Measurements from ENCODE around the gene ADNP2.

ADNP2 gene

GRCh38 chr18:80177128-80177527 is 68.1 kb downstream of the ADNP2 start:
- TF ChIP-seq CTCF (IDR thresholded peaks at IDR 0.05): no peak
- no peaks in the 10 kb centered on the region for H3K36me3 ChIP-seq
- no peak overlapping the region for H3K4me3 ChIP-seq (ENCODE audit: low read depth in 1 of 2, low read length in 1 of 2)
- no peaks in the 10 kb centered on the region for H3K9me3 ChIP-seq
- H3K4me1 ChIP-seq (ENCODE audit: control insufficient read depth in 1 of 2, insufficient read depth in 1 of 2, low read depth in 1 of 2, low read length in 1 of 2): no peaks in the 10 kb centered on the region
- H3K27ac ChIP-seq: no peak overlapping the region
- H3K27me3 ChIP-seq: peaks cover 22% of the 10 kb centered on the region

DNA sequence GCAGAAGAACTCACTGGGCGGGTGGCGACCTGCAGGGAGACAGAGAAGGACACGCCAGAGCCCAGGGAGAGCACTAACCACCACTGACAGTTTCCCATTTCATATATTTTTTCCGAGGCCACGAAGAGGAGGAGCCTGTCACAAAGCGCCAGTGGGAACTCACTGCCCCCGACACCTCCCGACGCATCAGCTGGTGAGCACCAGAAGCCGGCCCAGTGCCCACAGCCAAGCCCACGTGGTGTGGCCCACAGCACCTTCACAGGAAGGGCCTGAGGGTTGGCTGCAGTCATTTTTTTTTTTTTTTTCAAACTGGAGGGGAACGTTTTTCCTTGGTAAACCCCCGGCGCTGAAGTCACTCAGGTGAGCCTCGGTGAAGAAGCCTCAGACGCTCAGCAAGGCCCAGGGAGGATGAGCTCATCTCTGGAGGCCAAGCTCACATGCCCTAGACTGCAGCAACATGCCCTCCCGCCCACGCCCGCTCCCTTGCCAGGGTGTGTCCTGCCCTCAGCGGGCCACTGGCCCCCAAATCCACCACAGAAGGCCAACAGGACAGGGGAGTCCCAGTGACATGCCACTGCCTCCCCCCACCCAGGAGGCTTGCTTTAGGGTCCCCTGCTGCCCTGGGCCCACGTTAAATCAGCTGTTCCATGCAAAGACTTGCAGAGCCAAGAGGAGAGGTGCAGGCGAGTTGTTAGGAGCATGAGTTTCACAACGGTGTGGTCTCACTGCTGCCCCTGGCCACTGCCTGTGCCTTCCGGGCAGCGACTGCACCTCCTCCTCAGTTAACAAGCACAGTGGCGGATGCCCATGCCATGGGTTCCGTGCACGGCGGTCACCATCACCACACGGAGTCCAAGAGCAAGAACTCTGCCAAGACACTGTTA is 70.1 kb downstream of the ADNP2 start:
- TF ChIP-seq CTCF (IDR thresholded peaks at IDR 0.05): no peak

GRCh38 chr18:80179857-80180558 is 70.9 kb downstream of the ADNP2 start:
- no peaks in the 10 kb centered on the region for H3K4me1 ChIP-seq (ENCODE audit: control insufficient read depth in 1 of 2, insufficient read depth in 1 of 2, low read depth in 1 of 2, low read length in 1 of 2)
- H3K9me3 ChIP-seq: no peaks in the 10 kb centered on the region
- TF ChIP-seq CTCF (IDR thresholded peaks at IDR 0.05): no peak
- H3K4me3 ChIP-seq (ENCODE audit: low read depth in 1 of 2, low read length in 1 of 2): no peak overlapping the region
- no peak overlapping the region for H3K27ac ChIP-seq
- H3K36me3 ChIP-seq: no peaks in the 10 kb centered on the region
- H3K27me3 ChIP-seq: peaks cover 15% of the 10 kb centered on the region

More for the DNA sequence above, 70.1 kb downstream of the ADNP2 start:
- Histone ChIP-seq H3K4me3 (ENCODE audit: low read depth in 1 of 2, low read length in 1 of 2) (no peak overlapping the region), H3K4me1 (ENCODE audit: control insufficient read depth in 1 of 2, insufficient read depth in 1 of 2, low read depth in 1 of 2, low read length in 1 of 2) (no peaks in the 10 kb centered on the region), H3K27me3 (peaks cover 17% of the 10 kb centered on the region), H3K9me3 (no peaks in the 10 kb centered on the region), H3K27ac (no peak overlapping the region), H3K36me3 (no peaks in the 10 kb centered on the region)

GRCh38 chr18:80180778-80181564 is 71.9 kb downstream of the ADNP2 start:
- H3K4me1 ChIP-seq (ENCODE audit: control insufficient read depth in 1 of 2, insufficient read depth in 1 of 2, low read depth in 1 of 2, low read length in 1 of 2): no peaks in the 10 kb centered on the region

More at GRCh38 chr18:80180778-80181564, 71.9 kb downstream of the ADNP2 start:
- H3K4me3 ChIP-seq (ENCODE audit: low read depth in 1 of 2, low read length in 1 of 2): no peak overlapping the region
- H3K27ac ChIP-seq: no peak overlapping the region
- no peak for TF ChIP-seq CTCF (IDR thresholded peaks at IDR 0.05)
- no peaks in the 10 kb centered on the region for H3K36me3 ChIP-seq
- no peaks in the 10 kb centered on the region for H3K9me3 ChIP-seq
- peaks cover 5% of the 10 kb centered on the region for H3K27me3 ChIP-seq
